GM23338 (cell line): ENCODE data around the gene KLHL25. TPM values are rescaled to one million over a fixed set of nuclear protein-coding genes. Genes with fewer than 3 reads are reported as not detected.

Experiments
- ATAC-seq: fragments of 200-7000 bp; cut with Tn5 transposase; 3 replicates; pipeline ENCODE4 v1.9.1; 2020
- DNase-seq: peaks from one replicate; pipeline ENCODE4 v3.0.0-alpha.2; 2015; ENCODE audit warnings: low spot score
- H2AFZ ChIP-seq: fragments of 200-600 bp; sonication (generic); 2 replicates; pipeline ENCODE4 v1.8.0; 2016; ENCODE audit warnings: antibody characterized with exemption, mild to moderate bottlenecking, moderate library complexity
- H3F3A ChIP-seq: fragments of 200-600 bp; sonication (generic); replicated peaks from 2 replicates; pipeline ENCODE4 v1.8.0; 2017; ENCODE audit warnings: antibody characterized with exemption, mixed run types, low read depth
- H3K27ac ChIP-seq: fragments of 200-600 bp; sonication (generic); 2 replicates; pipeline ENCODE4 v1.6.1; 2016; ENCODE audit warnings: low read depth
- H3K27me3 ChIP-seq: fragments of 200-600 bp; sonication (generic); 2 replicates; pipeline ENCODE4 v1.8.0; 2016; ENCODE audit warnings: mild to moderate bottlenecking, mixed run types, moderate library complexity; ENCODE audit not compliant: insufficient read depth
- H3K36me3 ChIP-seq: fragments of 200-600 bp; sonication (generic); 2 replicates; pipeline ENCODE4 v1.8.0; 2016; ENCODE audit warnings: mild to moderate bottlenecking; ENCODE audit not compliant: insufficient read depth
- H3K4me1 ChIP-seq: fragments of 200-600 bp; sonication (generic); 2 replicates; pipeline ENCODE4 v1.8.0; 2016; ENCODE audit warnings: mild to moderate bottlenecking, moderate library complexity; ENCODE audit not compliant: insufficient read depth
- H3K4me2 ChIP-seq: fragments of 200-600 bp; sonication (generic); 2 replicates; pipeline ENCODE4 v1.7.1; 2017; ENCODE audit warnings: mixed run types
- H3K4me3 ChIP-seq: fragments of 200-600 bp; sonication (generic); 2 replicates; pipeline ENCODE4 v1.6.1; 2016; ENCODE audit warnings: mixed run types
- H3K79me2 ChIP-seq: fragments of 200-600 bp; sonication (generic); replicated peaks from 2 replicates; pipeline ENCODE4 v1.8.0; 2017; ENCODE audit warnings: mild to moderate bottlenecking; ENCODE audit not compliant: insufficient read depth
- H3K9me2 ChIP-seq: fragments of 200-600 bp; sonication (generic); 2 replicates; pipeline ENCODE4 v1.8.0; 2017; ENCODE audit not compliant: insufficient read depth
- H4K20me1 ChIP-seq: fragments of 200-600 bp; sonication (generic); replicated peaks from 2 replicates; pipeline ENCODE4 v1.8.0; 2017; ENCODE audit warnings: mild to moderate bottlenecking; ENCODE audit not compliant: insufficient read depth
- H3K27ac Mint-ChIP-seq: 2 replicates; pipeline ENCODE4 v1.8.0; 2020; ENCODE audit warnings: inconsistent platforms, mild to moderate bottlenecking, moderate library complexity, mixed read lengths
- H3K27me3 Mint-ChIP-seq: 3 replicates; pipeline ENCODE4 v1.8.0; 2022; ENCODE audit warnings: low read depth, mild to moderate bottlenecking, moderate library complexity, mixed read lengths, inconsistent platforms; ENCODE audit not compliant: insufficient read depth, poor library complexity
- H3K36me3 Mint-ChIP-seq: 3 replicates; pipeline ENCODE4 v1.8.0; 2021; ENCODE audit warnings: low read depth, mild to moderate bottlenecking, inconsistent platforms, moderate library complexity, mixed read lengths
- H3K4me1 Mint-ChIP-seq: 3 replicates; pipeline ENCODE4 v1.8.0; 2020; ENCODE audit warnings: mild to moderate bottlenecking, inconsistent platforms, mixed read lengths
- H3K4me3 Mint-ChIP-seq: 3 replicates; pipeline ENCODE4 v1.8.0; 2021; ENCODE audit warnings: moderate library complexity, mild to moderate bottlenecking, inconsistent platforms, mixed read lengths
- H3K9me3 Mint-ChIP-seq: 3 replicates; pipeline ENCODE4 v1.8.0; 2020; ENCODE audit warnings: moderate library complexity, mild to moderate bottlenecking, inconsistent platforms, mixed read lengths
- CREB1 ChIP-seq: fragments of 250-450 bp; sonication (Bioruptor Pico); IDR thresholded peaks from 2 replicates; pipeline ENCODE4 v1.5.0; 2020; ENCODE audit warnings: low read depth, mild to moderate bottlenecking, moderate library complexity
- CTCF ChIP-seq, 2 experiments: fragments of 200-600 bp in 1 of 2; sonication (generic) in 1 of 2; conservative IDR thresholded peaks; 2 replicates each; pipeline versions ENCODE4 v1.5.1 to v1.6.1; 2016 to 2017; ENCODE audit warnings: antibody characterized with exemption in 2 of 2, low read depth in 2 of 2, mild to moderate bottlenecking in 2 of 2, moderate library complexity in 1 of 2
- ETS1 ChIP-seq: IDR thresholded peaks from 2 replicates; pipeline ENCODE4 v1.6.1; 2016; ENCODE audit warnings: antibody characterized with exemption
- EZH2 ChIP-seq: fragments of 200-600 bp; sonication (generic); IDR thresholded peaks from one replicate; pipeline ENCODE4 v1.8.0; 2017; ENCODE audit warnings: antibody characterized with exemption, mild to moderate bottlenecking, low read depth; ENCODE audit not compliant: unreplicated experiment
- EZH2phosphoT487 ChIP-seq: fragments of 200-600 bp; sonication (generic); IDR thresholded peaks from one replicate; pipeline ENCODE4 v1.8.1; 2018; ENCODE audit warnings: antibody characterized with exemption; ENCODE audit not compliant: unreplicated experiment
- JUNB ChIP-seq: IDR thresholded peaks from one replicate; pipeline ENCODE4 v1.6.1; 2016; ENCODE audit warnings: antibody characterized with exemption; ENCODE audit not compliant: unreplicated experiment
- NANOG ChIP-seq: IDR thresholded peaks from 2 replicates; pipeline ENCODE4 v1.6.1; 2016; ENCODE audit warnings: antibody characterized with exemption, borderline replicate concordance
- POLR2AphosphoS5 ChIP-seq: IDR thresholded peaks from 2 replicates; pipeline ENCODE4 v1.6.1; 2016; ENCODE audit warnings: antibody characterized with exemption, low read depth
- REST ChIP-seq: IDR thresholded peaks from one replicate; pipeline ENCODE4 v1.6.1; 2018; ENCODE audit warnings: antibody characterized with exemption; ENCODE audit not compliant: unreplicated experiment
- STAT1 ChIP-seq: IDR thresholded peaks from one replicate; pipeline ENCODE4 v1.6.1; 2016; ENCODE audit warnings: antibody characterized with exemption; ENCODE audit not compliant: unreplicated experiment
- ZNF114 ChIP-seq: fragments of 250-450 bp; sonication (Bioruptor Pico); IDR thresholded peaks from 2 replicates; pipeline ENCODE4 v1.5.0; 2020; ENCODE audit warnings: mild to moderate bottlenecking, moderate library complexity
- ZNF331 ChIP-seq: fragments of 250-450 bp; sonication (Bioruptor Pico); IDR thresholded peaks from 2 replicates; pipeline ENCODE4 v1.5.0; 2020; ENCODE audit warnings: low read depth, mild to moderate bottlenecking, moderate library complexity
- ZNF462 ChIP-seq: fragments of 250-450 bp; sonication (Bioruptor Pico); IDR thresholded peaks from 2 replicates; pipeline ENCODE4 v1.5.0; 2020; ENCODE audit warnings: mild to moderate bottlenecking, moderate library complexity
- polyA plus RNA-seq: library from polyadenylated mRNA; unstranded; fragments of >200 nt; fragmentation: Nextera tagmentation; extraction: Ambion mirVana; gene quantifications from 2 replicates; pipeline ENCODE4 v1.2.1, GENCODE V29; 2016
- total RNA-seq: library from RNA; depleted of rRNA; stranded (reverse); fragments of >200 nt; shearing (Covaris generic); gene quantifications from 2 replicates; pipeline ENCODE4 v1.2.3, GENCODE V29; 2014

KLHL25 gene
- total and polyA plus RNA-seq, 2 experiments from 2014 or later: 5.2 to 28.5 TPM

- TF ChIP-seq ZNF462 (CRISPR knock-in tag) (no peak), STAT1 (no peak), POLR2AphosphoS5 (no peak)
These were observed 15.5 kb downstream of the KLHL25 start (continued) for GRCh38 chr15:85779249-85779648.

GRCh38 chr15:85778107-85778776 is 16.5 kb downstream of the KLHL25 start:
- Histone ChIP-seq H4K20me1 (peaks cover 56% of the 10 kb centered on the region), H3K79me2 (peaks cover 100% of the 10 kb centered on the region), H3K36me3 (no peaks in the 10 kb centered on the region), H3K27me3 (no peaks in the 10 kb centered on the region), H2AFZ (no peak overlapping the region), H3K4me3 (no peak overlapping the region), H3K27ac (no peak overlapping the region), H3K4me1 (no peaks in the 10 kb centered on the region; the same call in 1 of the 2 replicates), H3K9me2 (no peaks in the 10 kb centered on the region), H3F3A (no peaks in the 10 kb centered on the region), H3K4me2 (no peak overlapping the region)
- H3K36me3 Mint-ChIP-seq: no peaks in the 10 kb centered on the region; the same call in 2 of the 3 replicates
- no peaks in the 10 kb centered on the region for H3K9me3 Mint-ChIP-seq
- no peak for ATAC-seq
- H3K4me1 Mint-ChIP-seq: peaks cover 40% of the 10 kb centered on the region
- H3K4me3 Mint-ChIP-seq: no peak overlapping the region
- DNase-seq: no peak
- H3K27me3 Mint-ChIP-seq: peaks cover 9% of the 10 kb centered on the region
- no peak overlapping the region for H3K27ac Mint-ChIP-seq
- no peak for TF ChIP-seq ETS1
- TF ChIP-seq REST: no peak
- TF ChIP-seq EZH2phosphoT487: no peak
- TF ChIP-seq JUNB: no peak
- no peak for TF ChIP-seq POLR2AphosphoS5
- no peak for TF ChIP-seq EZH2
- no peak for TF ChIP-seq STAT1
- TF ChIP-seq ZNF331 (CRISPR knock-in tag): no peak
- no peak for TF ChIP-seq CTCF (conservative IDR thresholded peaks at IDR 0.05; ENCODE audit: low read depth in 2 of 2)
- TF ChIP-seq CREB1: no peak
- no peak for TF ChIP-seq ZNF114 (CRISPR knock-in tag)
- TF ChIP-seq NANOG: no peak
